ENCODE data around the gene TFCP2.

DNA sequence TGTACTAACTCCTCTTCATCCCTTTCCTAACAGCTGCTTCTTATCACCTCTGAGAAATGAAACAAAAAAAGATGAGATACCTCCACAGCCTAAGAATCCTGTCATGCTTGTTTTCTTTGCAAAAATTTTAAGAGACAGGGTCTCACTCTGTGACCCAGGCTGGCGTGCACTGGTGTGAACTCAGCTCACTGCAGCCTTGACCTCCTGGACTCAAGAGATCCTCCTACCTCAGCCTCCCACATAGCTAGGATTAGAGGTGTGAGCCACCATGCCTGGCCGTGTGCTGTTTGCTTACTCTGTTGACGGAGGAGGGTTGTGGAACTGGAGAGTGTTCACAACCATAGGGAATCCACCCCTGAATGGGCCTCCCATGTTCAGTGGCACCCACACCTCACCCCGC lies 105.7 kb downstream of the TFCP2 start:
- TF ChIP-seq EZH2 (IDR thresholded peaks at IDR 0.05; ENCODE audit: insufficient read depth, low read length): no peak
- TF ChIP-seq, protein P1, sequence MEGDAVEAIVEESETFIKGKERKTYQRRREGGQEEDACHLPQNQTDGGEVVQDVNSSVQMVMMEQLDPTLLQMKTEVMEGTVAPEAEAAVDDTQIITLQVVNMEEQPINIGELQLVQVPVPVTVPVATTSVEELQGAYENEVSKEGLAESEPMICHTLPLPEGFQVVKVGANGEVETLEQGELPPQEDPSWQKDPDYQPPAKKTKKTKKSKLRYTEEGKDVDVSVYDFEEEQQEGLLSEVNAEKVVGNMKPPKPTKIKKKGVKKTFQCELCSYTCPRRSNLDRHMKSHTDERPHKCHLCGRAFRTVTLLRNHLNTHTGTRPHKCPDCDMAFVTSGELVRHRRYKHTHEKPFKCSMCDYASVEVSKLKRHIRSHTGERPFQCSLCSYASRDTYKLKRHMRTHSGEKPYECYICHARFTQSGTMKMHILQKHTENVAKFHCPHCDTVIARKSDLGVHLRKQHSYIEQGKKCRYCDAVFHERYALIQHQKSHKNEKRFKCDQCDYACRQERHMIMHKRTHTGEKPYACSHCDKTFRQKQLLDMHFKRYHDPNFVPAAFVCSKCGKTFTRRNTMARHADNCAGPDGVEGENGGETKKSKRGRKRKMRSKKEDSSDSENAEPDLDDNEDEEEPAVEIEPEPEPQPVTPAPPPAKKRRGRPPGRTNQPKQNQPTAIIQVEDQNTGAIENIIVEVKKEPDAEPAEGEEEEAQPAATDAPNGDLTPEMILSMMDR (IDR thresholded peaks at IDR 0.05; ENCODE audit: insufficient read depth, low read depth, low read length): no peak

Data from astrocyte (in vitro differentiated cells and primary cell).